Cardiac septum (tissue), 1 donor: Measurements from ENCODE around the gene CLCA1. TPM values are rescaled to one million over a fixed set of nuclear protein-coding genes. Genes with fewer than 3 reads are reported as not detected.
"Not testable (repeated sequence)": the region's sequence is repeated elsewhere in the genome, so short reads cannot be mapped to it uniquely, and the experiment has no call there.

Source experiments
- DNase-seq: peaks from one replicate; pipeline ENCODE4 v3.0.0-alpha.2; 2020; ENCODE audit warnings: low spot score
- intact Hi-C: fragments of 100-400 bp; cut with DNase I; formaldehyde crosslinking; loops from one replicate; pipeline ENCODE4 v1.14.0; 2022
- total RNA-seq: library from RNA; stranded (reverse); fragmentation: NEBNext Ultra II Directional; extraction: Animal tissue kit (Norgen Biotek cat#: 25700); gene quantifications from one replicate; pipeline ENCODE4 v1.2.1, GENCODE V29; 2021
- donor health status: DM: no; HTN: no; CAD: no.

CLCA1 gene
- total RNA-seq, 1 donor from 2014 or later = not detected

GRCh38 chr1:86499987-86500593 lies 31.4 kb downstream of the CLCA1 start:
- DNase-seq = no peak
- intact Hi-C loops = loop anchor here (5.0 to 10.0 kb wide), 3 partner anchors 118 to 585 kb away; partner anchors contain the start of gene SH3GLB1

GRCh38 chr1:86500714-86501113 lies 32.0 kb downstream of the CLCA1 start:
- DNase-seq = no peak
- intact Hi-C loops = loop anchor here (5.0 to 10.0 kb wide), 3 partner anchors 118 to 584 kb away; partner anchors contain the start of gene SH3GLB1

- not testable (repeated sequence) for DNase-seq
- intact Hi-C loops = loop anchor here (5.0 to 10.0 kb wide), 3 partner anchors 120 to 583 kb away; partner anchors contain the start of gene SH3GLB1
Measured at GRCh38 chr1:86502125-86502646, 33.5 kb downstream of the CLCA1 start.

- DNase-seq = no peak
Measured at GRCh38 chr1:86502721-86503405, 34.1 kb downstream of the CLCA1 start.

DNA sequence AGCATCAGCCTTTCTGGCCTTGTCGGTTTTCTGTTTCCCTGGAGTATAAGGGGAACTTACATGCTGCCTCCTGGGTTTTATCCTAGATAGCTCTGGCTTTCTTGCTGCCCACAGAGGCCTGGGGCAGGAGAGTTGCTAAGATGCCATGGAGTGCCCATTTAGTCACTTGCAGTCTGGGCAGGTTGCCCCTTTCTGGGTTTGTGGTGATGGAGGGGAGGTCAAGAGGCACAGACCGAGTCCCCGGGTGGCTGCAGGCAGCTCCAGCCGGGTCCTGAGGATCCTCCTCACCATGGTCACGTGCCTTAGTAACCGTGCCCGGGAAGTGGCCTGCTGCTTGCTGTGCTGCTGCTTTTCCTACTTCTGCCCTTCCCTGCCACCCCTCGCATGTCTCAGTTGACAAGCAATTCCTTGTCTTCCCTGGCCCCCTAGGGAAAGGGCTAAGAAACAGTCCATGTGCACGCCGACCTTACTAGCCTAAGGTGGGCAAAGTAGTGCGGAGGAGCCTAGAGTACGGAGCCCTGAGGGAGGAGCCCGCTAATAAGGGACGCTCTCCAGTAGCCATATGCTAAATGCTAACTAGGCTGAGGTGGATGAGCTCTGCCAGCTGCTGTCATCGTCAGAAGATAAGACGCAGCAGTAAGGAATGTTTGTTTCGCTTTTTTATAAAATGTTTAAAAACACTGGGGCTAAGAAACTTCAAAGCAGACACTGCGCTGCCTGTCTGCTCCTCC lies 34.8 kb downstream of the CLCA1 start:
- peak; percentile 84 for DNase-seq
- intact Hi-C loops = loop anchor here (5.0 to 10.0 kb wide), 3 partner anchors 121 to 581 kb away; partner anchors contain the start of gene SH3GLB1

More at GRCh38 chr1:86502721-86503405, 34.1 kb downstream of the CLCA1 start:
- intact Hi-C loops = loop anchor here (5.0 to 10.0 kb wide), 3 partner anchors 121 to 582 kb away; partner anchors contain the start of gene SH3GLB1

DNA sequence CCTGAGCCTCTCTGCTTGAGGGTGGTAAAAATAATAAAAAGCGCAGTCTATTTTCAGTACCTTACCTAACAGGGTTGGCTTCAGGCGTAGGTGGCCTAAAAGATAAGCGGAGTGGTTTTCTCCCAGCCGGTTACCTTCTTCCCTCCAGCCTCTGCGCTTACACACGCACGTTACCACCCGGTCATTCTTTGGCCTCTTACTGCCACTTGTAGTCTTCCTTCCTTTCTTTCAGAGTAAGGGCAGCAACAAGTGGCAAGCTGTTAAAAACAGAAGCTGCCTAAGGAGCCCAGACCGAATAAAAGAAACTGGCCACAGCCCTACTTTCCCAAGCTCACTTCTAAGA lies 35.4 kb downstream of the CLCA1 start:
- no peak for DNase-seq
- intact Hi-C loops = loop anchor here (5.0 to 10.0 kb wide), 3 partner anchors 122 to 581 kb away; partner anchors contain the start of gene SH3GLB1

- DNase-seq = no peak
- intact Hi-C loops = loop anchor here (5.0 to 10.0 kb wide), 4 partner anchors 33 to 580 kb away; partner anchors contain the start of gene SH3GLB1
Measured at GRCh38 chr1:86504895-86505563, 36.3 kb downstream of the CLCA1 start.

- intact Hi-C loops = loop anchor here (5.0 to 10.0 kb wide), 3 partner anchors 33 to 579 kb away; partner anchors contain the start of gene SH3GLB1
Measured at GRCh38 chr1:86505564-86505902, 36.8 kb downstream of the CLCA1 start.

DNA sequence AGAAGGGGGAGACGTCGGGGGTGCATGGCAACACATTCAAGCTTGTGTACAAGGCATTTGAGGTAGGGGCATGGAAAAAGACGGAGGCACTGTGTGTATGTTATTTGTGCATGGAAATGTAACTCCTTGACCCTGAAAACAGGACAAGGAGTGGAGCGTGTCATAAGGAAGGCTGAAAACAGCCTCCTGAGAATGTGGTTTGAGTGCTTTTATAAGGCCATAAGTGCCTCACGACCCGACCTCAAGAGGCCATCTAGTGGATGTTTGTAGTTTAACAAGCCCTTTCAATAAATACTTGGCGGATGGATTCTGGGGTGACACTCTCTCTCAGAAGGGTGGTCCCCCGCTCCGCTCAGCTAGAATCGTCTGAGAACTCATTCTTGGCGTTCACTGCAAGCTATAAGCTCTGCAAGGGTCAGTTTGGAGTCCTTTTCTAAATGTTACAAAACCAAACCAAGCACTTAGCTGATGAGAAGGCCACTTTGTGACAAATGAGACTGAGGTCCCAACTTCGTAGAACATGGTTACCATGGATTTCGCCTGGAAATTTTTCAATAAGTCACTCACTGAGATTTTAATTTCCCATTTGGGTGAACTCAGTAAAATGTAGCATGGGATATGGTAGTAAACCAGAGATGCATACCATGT lies 39.3 kb downstream of the CLCA1 start:
- no peak for DNase-seq
- intact Hi-C loops = loop anchor here (5.0 to 10.0 kb wide), 3 partner anchors 36 to 577 kb away; partner anchors contain the start of gene SH3GLB1

More at GRCh38 chr1:86505564-86505902, 36.8 kb downstream of the CLCA1 start:
- no peak for DNase-seq

DNA sequence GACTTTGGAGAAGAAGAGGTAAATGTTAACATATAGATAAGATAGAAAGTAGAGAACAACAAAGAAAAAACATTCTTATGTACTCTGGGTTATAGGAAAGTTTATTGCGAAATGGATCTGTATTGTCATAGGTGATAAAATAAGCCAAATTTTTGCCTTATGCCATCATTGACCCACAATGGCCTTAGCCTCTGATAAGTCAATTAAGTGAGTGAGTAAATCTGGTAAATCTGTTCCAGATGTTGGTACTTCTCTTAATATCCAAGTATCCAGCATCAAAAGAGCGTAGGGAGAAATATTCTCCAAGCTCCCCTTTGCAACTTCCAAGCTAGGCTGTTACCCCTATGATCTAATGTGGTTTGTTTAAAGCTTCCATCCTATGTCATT lies 39.8 kb downstream of the CLCA1 start:
- DNase-seq = no peak
- intact Hi-C loops = loop anchor here (5.0 to 10.0 kb wide), 3 partner anchors 36 to 576 kb away; partner anchors contain the start of gene SH3GLB1

GRCh38 chr1:86515597-86515996 lies 46.9 kb downstream of the CLCA1 start:
- intact Hi-C loops = no loop called here
- no peak for DNase-seq

DNA sequence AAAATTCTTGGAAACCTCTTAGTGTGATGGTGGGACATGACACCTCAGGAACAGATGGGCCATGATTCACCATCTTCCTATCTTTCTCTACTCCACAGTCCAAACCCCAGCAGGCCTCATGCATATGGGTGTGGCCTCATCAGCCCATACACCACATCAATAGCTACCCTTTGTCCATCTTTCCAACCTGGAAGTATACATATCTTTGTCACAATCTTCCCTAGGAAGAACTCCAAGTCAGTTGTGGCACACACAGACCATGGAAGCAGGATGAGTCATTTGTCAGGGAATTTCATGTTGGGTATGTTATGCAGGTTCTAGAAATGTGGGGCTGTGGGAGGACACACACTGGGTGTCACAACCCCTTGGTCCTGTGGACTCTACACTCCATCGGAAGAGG lies 47.6 kb downstream of the CLCA1 start:
- intact Hi-C loops = no loop called here
- DNase-seq = no peak

DNA sequence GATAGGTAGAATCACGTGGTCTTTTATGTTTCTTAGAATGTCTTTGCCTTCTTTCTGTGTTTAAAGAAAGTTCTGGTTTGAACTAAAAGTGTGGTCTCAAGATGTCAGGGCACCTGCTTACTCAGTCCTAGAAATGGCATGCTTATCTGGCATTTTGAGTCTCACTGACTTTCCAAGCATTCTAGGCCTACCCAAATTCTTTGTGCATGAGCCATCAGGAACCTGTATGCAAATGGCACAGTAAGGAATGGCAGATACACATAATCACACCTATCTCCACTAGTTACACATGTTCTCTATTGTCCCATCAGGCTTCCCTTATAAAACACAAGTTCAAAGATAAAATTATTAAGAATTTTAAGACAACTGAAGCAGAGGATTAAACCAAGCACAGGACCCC lies 48.6 kb downstream of the CLCA1 start:
- DNase-seq = no peak
- intact Hi-C loops = no loop called here

DNA sequence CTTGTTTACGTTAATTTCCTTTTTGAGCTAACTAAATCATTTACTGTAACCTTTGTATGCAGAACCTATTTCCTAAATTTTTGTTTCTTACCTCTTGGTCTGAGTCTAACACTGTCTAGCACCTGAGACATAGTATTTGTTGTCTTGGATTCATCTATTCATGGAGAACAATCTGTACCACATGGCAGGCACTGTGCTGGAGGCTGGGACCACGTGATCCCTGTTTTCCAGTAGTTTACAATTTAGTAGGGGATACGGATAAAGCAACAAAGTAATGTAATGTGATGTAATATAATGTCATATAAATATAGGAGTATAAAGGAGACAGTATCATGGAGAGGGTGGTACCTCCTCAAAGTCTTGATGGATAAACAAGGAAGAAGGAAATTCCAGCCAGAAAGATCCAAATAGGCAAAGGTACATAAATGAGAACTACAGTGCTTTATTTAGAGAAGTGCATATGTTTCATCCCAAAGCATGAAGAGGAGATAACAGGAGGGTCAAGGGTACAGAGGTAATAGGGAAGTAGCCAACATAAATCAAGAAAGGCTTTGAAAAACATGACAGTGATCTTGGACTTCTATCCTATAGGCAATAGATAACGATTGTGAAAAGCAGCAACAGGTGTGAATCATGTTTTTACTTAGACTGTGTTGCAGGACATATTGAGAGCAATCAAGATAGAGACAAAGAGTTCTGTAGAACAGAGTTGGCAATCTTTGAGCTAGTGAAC lies 52.2 kb downstream of the CLCA1 start:
- intact Hi-C loops = no loop called here
- no peak for DNase-seq

- DNase-seq = no peak
- intact Hi-C loops = no loop called here
Measured at GRCh38 chr1:86521522-86521891, 52.8 kb downstream of the CLCA1 start.

- no peak for DNase-seq
- intact Hi-C loops = no loop called here
Measured at GRCh38 chr1:86522240-86522639, 53.5 kb downstream of the CLCA1 start.

DNA sequence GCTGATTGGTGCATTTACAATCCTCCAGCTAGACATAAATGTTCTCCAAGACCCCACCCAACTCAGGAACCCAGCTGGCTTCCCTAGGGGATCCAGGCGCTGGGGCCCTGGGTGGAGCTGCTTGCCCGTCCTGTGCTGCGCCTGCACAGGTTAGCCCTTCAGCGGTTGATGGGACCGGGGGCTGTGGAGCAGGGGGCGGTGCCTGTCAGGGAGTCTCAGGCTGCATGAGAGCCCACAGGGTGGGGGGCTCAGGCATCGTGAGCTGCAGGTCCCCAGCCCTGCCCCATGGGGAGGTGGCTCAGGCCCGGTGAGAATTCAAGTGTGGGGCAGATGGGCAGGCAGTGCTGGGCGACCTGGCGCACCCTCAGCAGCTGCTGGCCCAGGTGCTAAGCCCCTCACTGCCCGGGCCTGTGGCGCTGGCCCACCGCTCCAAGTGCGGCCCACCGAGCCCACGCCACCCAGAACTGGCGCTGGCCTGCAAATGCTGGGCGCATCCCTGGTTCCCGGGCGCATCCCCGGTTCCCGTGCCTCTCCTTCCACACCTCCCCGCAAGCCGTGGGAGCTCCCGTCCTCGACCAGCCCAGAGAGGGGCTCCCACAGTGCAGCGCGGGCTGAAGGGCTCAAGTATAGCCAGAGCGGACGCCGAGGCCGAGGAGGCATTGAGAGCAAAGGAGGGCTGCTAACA lies 55.1 kb downstream of the CLCA1 start:
- DNase-seq = no peak
- intact Hi-C loops = no loop called here

- no peak for DNase-seq
- intact Hi-C loops = no loop called here
Measured at GRCh38 chr1:86527306-86527705, 58.6 kb downstream of the CLCA1 start.
